GM19099 (cell line): ENCODE results near the gene KCTD4.

Source experiments
- POLR2A ChIP-seq: IDR thresholded peaks from 3 replicates; pipeline ENCODE4 v1.6.1; 2011; ENCODE audit warnings: low read depth; ENCODE audit not compliant: insufficient read length; ENCODE audit errors: extremely low read depth

Gene KCTD4

GRCh38 chr13:45220403-45220802, 19.6 kb upstream of the KCTD4 start:
- TF ChIP-seq POLR2A = no peak

- TF ChIP-seq POLR2A = no peak
These were observed 19.1 kb upstream of the KCTD4 start for GRCh38 chr13:45219938-45220375.

GRCh38 chr13:45219123-45219891, 18.5 kb upstream of the KCTD4 start:
- TF ChIP-seq POLR2A = no peak

GRCh38 chr13:45218689-45219088, 17.8 kb upstream of the KCTD4 start:
- no peak for TF ChIP-seq POLR2A

- TF ChIP-seq POLR2A = no peak
These were observed 15.3 kb upstream of the KCTD4 start for GRCh38 chr13:45216193-45216592.

GRCh38 chr13:45215392-45216077, 14.7 kb upstream of the KCTD4 start:
- no peak for TF ChIP-seq POLR2A

- TF ChIP-seq POLR2A = no peak
These were observed 8.4 kb upstream of the KCTD4 start for GRCh38 chr13:45209229-45209628.

- TF ChIP-seq POLR2A = no peak
These were observed 7.3 kb upstream of the KCTD4 start for GRCh38 chr13:45208132-45208531.

- no peak for TF ChIP-seq POLR2A
These were observed 6.5 kb upstream of the KCTD4 start for GRCh38 chr13:45207319-45207718.

GRCh38 chr13:45206340-45206739, 5.5 kb upstream of the KCTD4 start:
- no peak for TF ChIP-seq POLR2A

- TF ChIP-seq POLR2A = no peak
These were observed 4.3 kb upstream of the KCTD4 start for GRCh38 chr13:45205124-45205523.

- no peak for TF ChIP-seq POLR2A
These were observed 1.1 kb downstream of the KCTD4 start for GRCh38 chr13:45199711-45200110.

GRCh38 chr13:45198924-45199323, 1.9 kb downstream of the KCTD4 start:
- no peak for TF ChIP-seq POLR2A

- TF ChIP-seq POLR2A = no peak
These were observed 2.8 kb downstream of the KCTD4 start for GRCh38 chr13:45198041-45198440.

GRCh38 chr13:45196622-45197021, 4.2 kb downstream of the KCTD4 start:
- no peak for TF ChIP-seq POLR2A

- no peak for TF ChIP-seq POLR2A
These were observed 4.7 kb downstream of the KCTD4 start for GRCh38 chr13:45196096-45196495.
